GM18868 (cell line): ENCODE data around the gene NINJ1.

Experiments used
- ATAC-seq: cut with Tn5 transposase; IDR thresholded peaks from one replicate; pipeline ENCODE4 v1.9.1; 2021; ENCODE audit warnings: mild to moderate bottlenecking, moderate library complexity; ENCODE audit not compliant: unreplicated experiment

NINJ1 gene, protein sequence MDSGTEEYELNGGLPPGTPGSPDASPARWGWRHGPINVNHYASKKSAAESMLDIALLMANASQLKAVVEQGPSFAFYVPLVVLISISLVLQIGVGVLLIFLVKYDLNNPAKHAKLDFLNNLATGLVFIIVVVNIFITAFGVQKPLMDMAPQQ

DNA sequence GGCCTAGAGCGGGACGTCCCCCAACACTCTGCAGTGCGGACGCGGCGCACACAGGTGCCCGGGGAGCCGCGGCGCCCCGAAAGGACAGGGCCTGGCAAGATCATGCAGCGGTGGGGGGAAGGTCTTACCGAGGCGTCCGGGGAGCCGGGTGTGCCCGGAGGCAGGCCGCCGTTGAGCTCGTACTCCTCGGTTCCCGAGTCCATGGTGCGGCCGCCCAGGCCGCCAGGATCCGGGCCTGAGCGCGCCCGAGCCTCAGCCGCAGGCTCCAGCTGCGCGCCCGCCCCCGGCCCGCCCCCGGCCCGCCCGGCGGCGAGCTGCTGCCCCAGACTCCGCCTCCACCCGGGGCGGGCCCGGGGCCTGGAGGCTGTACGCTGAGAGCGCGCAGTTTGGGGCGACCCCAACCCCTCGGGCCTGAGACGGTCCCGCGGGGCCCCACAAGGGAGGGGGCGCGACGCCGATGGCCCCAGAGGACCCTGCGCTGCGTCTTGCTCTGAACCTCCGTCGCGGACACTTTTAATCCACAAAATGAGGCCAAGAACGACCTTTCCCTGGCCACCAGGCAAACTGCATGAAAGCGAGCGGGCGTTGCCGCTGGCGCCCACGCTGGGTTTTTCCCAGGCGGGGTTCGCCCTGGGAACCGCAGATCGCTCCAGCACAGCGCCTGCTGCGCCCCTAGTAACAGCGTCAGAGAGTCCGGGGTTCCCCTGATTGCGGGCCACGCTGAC, at the start of gene NINJ1:
TSS of gene NINJ1 (minus strand) at position 237 of the 725 bp plus-strand sequence. CDS start at position 203, 34 bp downstream.
- ATAC-seq, result peak; percentile 79

DNA sequence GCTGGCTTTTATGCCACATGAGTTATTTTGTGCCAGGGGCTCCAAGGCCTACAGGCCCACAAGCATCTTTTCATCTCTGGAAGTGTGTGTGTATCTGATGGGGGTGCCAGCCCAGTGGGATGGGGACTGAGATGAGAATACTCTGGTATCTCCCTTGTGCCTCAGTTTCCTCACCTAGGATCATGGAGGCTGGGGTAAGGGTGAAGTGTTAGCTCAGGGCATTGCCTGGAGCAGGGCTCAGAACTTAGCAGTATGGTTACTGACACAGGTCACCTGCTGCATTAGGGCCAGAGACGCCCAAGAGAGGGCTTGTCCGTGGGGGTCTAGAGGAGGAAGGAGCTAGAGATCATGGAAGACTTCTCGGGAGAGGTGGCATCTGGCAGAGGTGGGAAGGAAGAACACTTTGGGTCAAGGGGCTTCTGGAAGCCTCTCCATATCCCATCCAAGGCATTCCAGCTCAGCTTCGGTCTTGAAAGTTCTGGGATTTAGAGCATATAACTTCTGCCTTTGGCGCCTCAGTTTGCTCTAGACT, 49.1 kb upstream of the NINJ1 start:
- no peak for ATAC-seq

DNA sequence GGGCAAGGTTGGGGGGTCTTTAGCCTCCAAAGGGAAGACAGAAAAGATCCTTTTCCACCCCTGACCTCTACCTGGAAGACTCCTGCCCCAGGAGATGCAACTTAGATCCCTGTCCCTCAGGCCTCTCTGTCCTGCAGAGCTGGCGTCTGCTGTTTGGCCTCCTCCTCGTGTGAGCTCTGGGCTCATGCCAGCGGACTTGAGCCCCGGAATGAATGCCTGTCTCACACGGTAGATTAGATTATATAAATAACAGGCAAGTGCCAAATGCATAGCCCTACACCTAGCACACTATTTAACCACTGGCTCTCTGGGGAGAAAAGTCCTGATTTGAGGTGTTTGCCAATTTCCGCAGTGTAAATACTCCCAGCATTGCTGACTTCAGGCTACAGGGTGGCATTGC, 48.5 kb upstream of the NINJ1 start:
- ATAC-seq, result no peak

DNA sequence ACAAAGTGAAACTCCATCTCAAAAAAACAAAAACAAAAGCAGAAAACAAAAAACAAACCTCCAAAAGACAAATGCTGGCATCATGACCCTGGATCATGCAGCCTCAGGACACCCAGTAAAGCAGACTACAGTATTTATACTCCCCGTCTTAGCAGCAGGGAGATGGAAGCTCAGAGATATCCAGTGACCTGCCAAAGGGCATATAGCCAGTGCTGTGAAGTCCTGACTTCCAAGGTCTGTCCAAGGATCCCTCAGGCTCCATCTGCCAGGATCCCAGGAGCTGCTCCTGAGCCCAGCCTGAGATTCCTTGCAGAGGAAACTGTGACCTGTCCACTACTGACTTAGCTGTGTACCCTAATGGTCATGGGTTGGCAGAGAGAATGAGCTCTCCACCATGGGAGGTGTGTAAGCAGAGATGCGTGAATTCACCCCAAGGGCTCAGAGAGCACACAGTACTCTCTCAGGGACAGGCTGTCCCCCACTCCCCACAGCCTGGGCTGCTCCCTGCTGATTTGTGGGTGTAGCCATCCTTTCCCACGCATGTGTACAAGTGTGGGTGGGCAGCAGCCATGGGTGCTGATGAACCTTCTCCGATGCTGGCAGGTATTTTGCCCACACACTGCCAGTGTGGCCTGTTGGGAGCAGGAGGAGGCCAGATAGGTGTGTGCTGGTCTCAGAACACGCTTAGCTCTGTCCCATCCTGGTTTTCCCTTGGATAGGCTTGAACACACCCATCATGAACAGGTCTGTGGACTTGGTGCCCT, 47.8 kb upstream of the NINJ1 start:
- ATAC-seq, result no peak

DNA sequence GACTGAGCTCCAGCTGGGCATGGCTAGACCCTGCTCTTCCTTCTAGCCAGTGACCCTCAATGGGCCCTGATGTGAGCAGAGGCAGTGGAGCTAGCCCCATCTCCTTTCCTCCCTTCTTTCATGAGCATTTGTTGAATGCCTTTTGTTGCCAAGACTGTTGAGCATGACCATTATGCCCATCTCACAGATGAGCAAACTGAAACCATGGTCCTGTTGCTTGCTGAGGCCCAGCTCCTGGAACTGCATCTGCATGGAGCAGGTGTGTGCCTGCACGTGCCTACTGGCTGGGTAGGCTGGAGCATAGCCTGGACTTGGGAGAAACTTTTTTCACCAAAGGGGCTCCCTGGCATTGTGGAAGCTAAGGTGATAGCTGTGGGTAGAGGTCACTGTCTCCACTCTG, 46.9 kb upstream of the NINJ1 start:
- no peak for ATAC-seq

DNA sequence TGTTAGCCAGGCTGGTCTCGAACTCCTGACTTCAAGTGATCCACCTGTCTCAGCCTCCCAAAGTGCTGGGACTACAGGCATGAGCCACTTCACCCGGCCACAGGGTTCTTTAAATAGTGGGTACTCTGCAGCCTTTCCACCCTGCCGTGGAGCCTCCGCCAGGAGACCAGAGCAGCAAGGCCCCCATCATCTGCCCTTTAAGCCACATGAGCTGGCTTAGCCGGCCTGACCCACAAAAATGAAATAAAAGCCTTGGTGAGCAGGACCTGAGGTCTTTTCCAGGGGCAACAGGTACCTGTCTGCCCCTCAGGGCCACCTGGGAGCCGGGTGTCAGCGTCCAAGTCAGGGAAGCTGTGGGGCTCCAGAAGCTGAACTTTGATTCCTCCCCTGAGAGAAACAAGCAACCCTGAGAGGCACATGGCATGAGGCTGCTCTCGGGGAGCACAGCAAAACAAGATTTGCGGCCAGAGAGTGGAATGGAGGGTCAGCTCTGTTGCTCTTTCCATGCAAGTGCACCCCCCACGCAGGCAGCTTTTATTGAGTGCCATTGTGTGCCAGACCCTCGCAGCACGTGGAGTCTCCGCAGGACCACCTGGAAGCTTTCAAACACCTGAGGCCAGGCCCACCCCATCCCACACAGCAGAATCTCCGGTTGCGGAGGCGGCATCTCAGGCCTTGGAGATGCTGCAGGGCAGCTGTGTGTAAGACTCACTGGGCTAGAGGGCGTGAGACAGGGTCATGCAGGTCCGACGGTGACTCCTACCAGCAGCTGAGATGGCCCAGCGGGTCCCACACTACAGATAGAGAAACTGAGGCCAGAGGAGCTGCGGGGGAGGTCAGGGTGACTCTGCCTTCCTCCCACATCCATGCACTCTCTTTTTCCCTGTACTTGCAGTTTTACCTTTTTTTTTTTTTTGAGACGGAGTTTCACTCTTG, 45.1 kb upstream of the NINJ1 start:
- ATAC-seq, result no peak

DNA sequence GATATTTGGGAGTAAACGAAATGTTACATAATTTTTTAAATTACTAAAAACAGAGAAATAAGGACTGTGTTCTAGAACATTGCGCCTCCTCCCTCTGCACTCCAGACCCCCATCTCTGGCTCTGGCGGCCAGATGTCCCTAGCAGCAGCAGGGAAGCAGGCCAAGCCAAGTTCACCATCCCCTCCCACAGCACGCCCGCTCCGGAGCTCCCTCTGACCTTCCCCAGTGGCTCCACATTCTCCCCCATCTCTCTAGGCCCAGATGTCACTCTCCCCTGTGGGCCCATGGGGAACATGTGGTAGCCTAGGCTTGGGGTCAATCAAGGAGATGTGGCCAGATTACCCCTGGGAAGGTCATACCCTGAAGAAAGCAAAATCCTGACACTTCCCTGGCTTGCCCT, 43.6 kb upstream of the NINJ1 start:
- no peak for ATAC-seq

DNA sequence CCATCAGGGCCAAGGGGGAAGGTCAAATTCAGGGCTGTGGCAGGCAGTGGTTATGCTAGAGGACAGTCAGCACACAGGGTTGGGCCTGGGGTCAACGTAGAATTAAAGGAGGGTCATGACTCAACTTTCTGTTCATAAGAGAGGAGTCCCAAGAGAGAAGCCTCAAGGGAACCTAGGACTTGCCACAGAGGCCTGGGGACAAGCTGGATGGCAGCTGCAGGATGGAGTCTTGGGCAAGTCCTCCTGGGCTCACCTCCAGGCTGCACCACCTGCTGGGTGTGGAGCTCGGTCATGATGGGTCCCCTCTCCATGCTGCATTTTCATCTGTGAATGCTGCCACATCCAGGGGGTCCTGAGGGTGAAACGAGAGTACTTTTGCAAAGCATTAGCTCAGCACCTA, 40.9 kb upstream of the NINJ1 start:
- no peak for ATAC-seq

DNA sequence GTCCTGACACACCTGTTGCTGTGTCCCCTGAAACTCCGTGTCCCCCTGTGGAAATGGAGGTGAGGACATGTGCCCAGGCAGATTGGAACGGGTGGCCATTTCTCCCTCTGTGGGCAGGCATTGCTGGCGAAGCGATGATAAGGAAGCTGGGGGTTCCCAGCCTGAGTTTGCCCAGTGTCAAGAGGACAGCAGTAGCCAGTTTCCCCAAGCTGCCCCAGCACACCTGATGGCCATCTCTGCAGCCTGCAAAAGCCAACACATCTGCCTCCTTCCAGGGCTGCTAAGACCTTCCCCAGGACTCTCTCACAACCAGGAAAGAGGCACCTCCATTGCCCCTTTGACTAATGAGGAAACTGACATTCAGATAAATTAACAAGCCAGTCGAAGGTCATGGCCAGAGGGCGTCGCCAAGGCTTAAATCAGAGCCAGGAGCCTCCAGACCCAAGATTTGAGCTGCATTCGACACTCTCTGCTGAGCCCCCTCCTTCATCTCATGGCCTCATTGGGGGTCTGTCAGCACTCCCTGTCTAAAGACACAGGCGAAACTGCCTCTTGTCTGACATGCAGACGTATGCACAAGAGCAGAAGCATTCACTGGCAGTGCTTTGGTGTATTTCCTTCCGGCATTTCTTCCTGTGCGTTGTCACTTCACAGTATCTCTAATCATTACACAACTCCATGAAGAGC, 39.5 kb upstream of the NINJ1 start:
- no peak for ATAC-seq

DNA sequence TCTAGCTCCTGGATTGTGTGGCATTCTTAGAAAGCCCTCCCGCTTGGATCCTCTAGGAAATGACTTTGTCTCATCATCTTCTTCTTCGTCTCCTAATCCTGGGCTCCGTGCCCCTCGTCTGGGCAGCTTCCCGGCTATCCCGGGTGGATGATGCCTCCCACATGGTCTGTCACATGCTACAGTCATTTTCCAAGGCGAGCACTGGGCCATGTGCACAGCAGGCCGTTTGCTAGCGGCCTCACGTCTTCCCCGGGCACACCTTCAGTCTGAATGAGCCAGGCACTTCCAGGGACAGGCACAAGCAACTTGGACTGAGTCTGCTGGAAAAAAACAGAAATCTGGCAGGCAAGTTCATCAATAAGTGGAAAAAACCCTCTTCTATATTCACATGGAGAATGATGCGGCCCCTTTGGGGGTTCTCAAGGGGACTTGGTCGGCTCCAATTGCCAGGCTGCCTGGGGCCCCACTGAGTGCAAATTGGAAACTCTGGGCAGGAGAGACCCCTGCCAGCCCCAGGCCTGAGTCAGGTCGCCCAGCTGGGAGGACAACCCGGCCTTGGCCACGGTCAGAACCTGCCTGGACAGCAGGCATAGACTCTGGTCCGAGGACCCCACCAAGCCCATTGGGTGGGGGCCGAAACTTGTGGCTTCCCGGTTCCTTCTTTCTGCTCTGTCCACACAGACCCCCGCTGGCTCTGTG, 38.8 kb upstream of the NINJ1 start:
- no peak for ATAC-seq

DNA sequence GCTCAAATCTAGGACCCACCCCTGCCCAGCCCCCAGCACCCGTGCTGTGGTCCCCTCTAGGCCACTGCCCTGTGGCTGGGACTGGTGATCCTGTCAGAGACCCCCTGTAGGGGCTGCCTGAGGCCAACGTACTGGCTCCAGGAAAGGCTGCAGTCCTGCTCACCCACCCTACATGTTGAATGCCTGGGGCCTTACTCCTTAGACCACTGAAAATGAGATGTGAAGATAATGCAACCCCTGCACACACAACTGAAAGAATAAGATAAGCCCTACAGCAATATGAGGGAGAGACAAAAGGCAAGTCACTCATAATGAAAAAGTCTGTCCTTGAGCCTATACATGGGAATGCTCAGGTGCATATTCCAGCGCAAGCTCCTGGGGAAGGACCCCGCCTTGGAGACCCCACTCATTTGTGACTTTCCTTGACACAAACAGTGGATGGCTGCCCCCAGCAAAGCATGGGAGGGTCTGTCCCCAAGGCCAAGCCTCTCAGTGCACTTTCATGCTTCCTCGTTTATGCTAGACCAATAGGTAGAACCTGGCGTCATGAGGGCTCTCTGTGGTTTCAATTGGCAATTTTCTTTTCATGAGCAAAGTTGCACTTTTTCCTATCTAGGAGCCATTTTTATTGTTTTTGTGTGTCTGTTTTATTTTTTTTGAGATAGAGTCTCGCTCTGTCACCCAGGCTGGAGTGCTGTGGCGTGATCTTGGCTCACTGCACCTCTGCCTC, 37.4 kb upstream of the NINJ1 start:
- ATAC-seq, result no peak

DNA sequence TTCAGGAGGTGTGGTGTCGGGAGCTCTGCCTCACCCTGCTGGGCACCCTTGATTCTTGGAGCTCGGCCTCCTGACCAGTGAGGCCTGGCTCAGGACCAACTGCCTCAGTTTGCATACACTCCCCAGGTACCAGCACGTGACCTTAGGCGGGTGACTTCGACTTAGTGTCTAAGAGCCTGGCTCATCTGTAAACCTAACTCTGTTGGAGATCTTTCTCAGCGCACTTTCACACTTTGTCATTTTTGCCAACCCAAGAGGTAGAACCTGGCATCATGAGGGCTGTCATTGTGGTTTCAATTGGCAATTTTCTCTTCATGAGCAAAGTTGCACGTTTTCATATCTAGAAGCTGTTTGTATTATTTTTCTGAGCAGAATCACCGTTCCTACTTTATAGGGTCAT, 36.5 kb upstream of the NINJ1 start:
- no peak for ATAC-seq

DNA sequence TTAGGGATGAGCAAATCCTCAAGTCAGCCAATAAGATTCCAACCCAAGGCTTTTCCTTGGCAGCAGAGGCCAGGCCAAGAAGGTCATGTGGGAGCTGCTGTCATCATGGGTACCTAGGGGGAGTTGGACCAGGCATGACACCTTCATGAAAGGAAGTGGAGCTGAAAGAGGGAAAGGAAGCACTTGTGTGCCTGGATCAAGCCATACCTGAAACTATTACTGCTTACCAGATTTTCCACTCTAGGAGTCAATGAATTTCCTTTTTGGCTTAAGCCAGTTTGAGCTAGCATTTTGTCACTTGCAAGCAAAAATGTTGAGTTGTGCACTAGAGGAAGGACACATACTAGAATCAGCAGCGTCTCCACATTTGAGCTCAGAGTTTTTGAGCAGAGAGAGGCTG, 35.4 kb upstream of the NINJ1 start:
- ATAC-seq, result no peak

DNA sequence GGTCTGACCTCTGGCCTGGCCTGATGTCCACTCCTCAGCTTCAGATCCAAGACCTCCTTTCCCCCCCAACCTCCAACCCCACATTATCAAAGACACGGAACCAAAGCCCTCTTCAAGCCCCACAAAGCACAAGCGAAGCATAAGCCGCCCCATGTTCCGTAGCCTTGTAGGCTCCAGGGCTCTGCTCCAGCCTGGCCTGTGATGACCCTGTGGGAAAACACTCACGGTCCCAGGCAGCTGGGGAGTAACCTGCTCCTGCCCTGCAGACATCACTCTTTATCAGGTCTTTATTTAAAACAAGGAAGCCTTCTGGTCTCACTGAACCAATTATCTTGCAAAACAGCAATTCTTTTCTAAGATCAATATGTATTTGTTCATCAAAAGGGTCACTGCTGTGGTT, 34.5 kb upstream of the NINJ1 start:
- ATAC-seq, result no peak

DNA sequence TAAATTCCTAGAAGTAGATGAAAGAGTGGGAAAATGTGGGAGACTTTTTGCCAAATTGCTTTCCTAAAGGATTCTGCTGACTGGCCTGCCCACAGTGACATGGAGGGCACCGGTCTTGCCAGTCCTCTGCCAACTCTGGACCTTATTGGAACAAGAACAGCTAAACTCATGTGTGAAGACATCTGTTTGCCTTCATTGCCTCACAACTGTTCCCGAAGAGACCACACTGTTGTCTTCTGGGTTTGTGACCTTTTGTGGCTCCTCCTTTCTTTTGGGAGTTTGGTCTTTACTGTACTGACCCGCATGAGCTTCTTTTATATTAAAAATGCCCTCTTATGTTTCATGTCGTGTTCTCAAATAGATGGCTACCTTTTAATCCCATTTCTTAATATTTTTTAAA, 33.8 kb upstream of the NINJ1 start:
- ATAC-seq, result no peak

DNA sequence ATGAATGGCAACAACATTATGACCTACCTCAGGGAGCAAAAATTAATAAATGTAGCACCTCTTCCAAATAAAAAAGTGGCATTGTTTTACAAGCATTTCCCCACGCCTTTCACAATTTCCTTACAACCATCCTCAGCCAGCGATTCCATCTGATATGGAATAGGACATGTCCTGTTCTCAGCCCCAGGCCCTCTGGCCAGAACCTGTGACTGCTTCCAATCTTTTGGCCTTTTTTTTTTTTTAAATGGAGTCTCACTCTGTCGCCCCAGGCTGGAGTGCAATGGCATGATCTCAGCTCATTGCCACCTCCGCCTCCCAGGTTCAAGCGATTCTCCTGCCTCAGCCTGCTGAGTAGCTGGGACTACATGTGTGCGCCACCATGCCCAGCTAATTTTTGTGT, 33.1 kb upstream of the NINJ1 start:
- ATAC-seq, result no peak

DNA sequence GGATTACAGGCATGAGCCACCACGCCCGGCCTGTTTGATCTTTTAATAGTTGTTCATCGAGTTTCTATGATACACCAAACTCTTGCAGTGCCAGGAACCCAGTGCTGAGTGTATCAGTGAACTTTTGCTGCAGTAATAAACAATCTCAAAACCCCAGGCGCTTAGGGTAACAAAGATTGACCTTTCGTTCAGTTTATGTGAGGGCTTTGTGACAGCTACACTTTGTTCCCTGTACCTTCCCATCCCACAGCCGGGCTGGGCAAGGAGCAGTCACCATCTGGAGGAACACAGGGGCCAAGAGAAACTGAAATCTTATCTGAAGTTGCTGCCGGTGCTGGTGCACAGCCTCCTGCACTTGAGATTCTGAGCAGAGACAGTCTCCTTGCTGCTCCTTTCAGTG, 32.6 kb upstream of the NINJ1 start:
- no peak for ATAC-seq

DNA sequence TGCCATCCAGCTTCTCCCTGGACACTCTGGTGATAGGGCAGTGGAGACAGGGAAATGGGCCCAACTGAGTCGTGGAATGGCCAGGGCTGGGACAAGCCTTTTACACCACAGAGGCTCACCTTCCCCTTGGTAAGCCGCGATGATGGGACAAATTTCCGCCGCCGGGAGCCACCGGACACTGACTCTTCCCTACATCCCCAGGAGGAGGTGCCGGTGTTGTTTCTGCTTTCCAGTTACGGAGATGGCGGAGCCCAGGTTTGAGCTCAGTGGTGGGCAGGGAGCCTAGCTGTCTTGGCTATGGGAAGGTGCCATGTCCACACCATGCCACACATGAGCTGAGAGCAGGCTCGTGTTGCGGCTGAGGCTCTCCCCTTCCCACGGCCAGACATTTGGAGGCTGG, 30.0 kb upstream of the NINJ1 start:
- no peak for ATAC-seq
